C4-2B (cell line): Measurements from ENCODE around the gene KIAA0040.

Experiments
- H3K27ac ChIP-seq: fragments of 450-650 bp; 2 replicates; pipeline ENCODE4 v1.5.1; 2017
- CTCF ChIP-seq: fragments of 450-650 bp; conservative IDR thresholded peaks from 2 replicates; pipeline ENCODE4 v1.5.1; 2017; ENCODE audit warnings: mild to moderate bottlenecking
- ZFX ChIP-seq: fragments of 450-650 bp; IDR thresholded peaks from 2 replicates; pipeline ENCODE4 v1.6.1; 2017

KIAA0040 gene

DNA sequence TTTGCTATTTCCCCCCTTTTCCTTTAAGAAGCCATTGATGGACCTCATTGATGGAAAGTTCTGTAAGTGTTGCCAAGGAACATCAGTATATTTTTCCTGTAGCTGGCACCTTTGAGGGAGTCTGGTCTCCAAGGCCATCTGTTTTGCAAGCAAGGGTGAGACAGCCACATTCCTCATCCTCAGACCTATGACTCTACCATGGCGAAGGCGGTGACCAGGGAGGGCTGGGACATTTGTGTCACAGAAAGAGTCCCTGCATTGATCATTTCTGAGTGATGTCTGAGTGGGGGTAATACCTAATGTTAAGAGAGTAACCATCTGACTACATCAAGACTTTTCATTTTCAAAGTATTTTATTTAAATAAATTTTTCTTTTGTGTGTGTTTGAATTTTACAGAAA lies 35.4 kb downstream of the KIAA0040 start:
- H3K27ac ChIP-seq = no peak overlapping the region
- TF ChIP-seq ZFX (no peak), CTCF (no peak)

- H3K27ac ChIP-seq = no peak overlapping the region
- TF ChIP-seq ZFX (no peak), CTCF (no peak)
These were observed 36.6 kb downstream of the KIAA0040 start for GRCh38 chr1:175155936-175156335.

DNA sequence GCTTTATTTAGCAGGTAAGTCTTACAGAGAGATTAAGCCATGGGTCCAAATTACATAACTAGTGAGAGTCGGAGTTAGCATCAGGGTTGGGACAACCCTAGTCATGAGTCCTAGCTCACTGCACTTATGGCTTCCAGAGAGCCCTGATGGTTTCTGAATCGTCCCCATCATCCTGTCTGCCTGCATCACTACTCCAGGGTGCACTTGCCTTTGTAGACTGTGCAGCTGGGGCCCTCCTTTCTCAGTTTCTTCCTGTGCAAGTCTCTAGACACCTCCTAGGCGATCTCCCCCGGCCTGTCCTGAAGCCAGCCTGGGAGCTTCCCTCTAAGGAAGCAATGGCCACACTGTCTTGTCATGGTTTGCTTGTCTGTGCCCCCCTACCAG lies 37.1 kb downstream of the KIAA0040 start:
- no peak overlapping the region for H3K27ac ChIP-seq
- TF ChIP-seq CTCF (no peak), ZFX (no peak)

- H3K27ac ChIP-seq = no peak overlapping the region
- TF ChIP-seq CTCF = peak; percentile 95
- TF ChIP-seq ZFX = no peak
These were observed 37.7 kb downstream of the KIAA0040 start for GRCh38 chr1:175154629-175155472.

DNA sequence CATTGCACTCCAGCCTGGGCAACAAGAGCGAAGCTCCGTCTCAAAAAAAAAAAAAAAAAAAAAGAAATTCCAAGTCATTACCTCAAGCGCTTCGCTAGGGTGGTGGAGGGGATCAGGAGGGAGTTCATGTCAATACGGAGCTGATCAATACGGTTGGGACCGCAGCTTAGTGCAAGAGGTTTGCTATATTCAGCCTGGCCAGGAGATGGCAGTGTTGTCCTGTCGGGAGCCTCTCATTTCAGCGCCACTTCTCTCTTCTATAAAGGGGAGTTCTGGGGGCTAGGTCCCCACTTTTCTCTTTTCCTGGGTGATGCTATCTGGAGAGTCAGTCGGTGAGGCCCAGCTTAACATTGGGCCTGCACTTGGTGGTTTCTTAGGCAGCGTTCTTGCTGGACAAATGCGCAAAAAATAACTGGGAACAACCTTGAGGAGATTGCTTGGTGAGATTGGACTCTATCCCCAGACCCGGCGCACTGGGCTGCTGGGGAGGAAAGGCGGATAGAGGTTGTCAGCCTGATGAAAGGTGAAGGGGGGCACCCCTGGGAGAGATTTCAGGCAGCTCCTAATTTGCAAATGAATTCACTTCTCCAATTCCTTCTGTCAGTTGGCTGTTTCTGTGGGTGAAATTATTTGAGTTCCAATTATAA lies 40.4 kb downstream of the KIAA0040 start:
- TF ChIP-seq CTCF (peak; percentile 95), ZFX (no peak)
- no peak overlapping the region for H3K27ac ChIP-seq

GRCh38 chr1:175150596-175151319 lies 41.8 kb downstream of the KIAA0040 start:
- no peak overlapping the region for H3K27ac ChIP-seq
- TF ChIP-seq CTCF (no peak), ZFX (no peak)

DNA sequence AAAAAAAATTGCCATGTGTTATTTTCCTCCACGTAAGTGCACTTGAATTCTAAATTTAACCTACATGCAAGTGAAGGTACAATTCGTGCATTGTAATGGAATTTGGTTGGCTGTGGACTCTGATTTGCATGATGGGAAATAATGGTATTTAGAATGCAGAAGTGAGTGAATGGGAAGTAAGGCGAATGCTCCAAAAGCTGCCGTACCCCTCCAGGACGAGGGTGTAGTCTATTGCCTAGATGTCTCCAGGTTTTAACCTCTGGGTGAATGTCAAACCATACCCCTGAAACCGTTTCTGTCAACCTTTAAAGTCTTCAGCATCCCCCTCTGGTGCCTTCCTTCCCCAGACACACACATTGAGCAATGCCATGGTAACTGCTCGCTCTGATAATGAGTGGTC lies 44.5 kb downstream of the KIAA0040 start:
- no peak for TF ChIP-seq ZFX
- TF ChIP-seq CTCF = no peak
- no peak overlapping the region for H3K27ac ChIP-seq
